ENCODE results near the gene EFCAB6.

DNA sequence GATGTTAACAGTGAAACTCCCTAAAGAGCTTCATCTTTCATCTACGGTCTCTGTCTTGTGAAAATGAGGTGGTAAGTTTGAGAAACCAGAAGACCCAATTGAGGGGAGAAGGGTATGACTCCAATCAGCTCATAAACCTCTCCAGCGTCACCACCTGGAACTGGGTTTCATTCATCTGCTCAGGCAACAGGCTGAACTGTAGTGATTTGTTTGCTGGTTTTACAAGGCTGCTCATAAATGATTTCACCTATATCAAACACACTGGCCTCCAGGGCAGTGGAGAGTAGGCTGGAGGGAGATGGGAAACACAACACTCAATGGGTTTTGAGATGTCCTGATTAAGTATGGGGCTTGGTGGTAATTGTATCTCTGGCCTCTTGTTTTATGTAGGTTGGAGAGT, 79.0 kb downstream of the EFCAB6 start:
- TF ChIP-seq, protein P1, sequence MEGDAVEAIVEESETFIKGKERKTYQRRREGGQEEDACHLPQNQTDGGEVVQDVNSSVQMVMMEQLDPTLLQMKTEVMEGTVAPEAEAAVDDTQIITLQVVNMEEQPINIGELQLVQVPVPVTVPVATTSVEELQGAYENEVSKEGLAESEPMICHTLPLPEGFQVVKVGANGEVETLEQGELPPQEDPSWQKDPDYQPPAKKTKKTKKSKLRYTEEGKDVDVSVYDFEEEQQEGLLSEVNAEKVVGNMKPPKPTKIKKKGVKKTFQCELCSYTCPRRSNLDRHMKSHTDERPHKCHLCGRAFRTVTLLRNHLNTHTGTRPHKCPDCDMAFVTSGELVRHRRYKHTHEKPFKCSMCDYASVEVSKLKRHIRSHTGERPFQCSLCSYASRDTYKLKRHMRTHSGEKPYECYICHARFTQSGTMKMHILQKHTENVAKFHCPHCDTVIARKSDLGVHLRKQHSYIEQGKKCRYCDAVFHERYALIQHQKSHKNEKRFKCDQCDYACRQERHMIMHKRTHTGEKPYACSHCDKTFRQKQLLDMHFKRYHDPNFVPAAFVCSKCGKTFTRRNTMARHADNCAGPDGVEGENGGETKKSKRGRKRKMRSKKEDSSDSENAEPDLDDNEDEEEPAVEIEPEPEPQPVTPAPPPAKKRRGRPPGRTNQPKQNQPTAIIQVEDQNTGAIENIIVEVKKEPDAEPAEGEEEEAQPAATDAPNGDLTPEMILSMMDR (IDR thresholded peaks at IDR 0.05 in 8 of 11, conservative IDR thresholded peaks at IDR 0.05 in 3 of 11): no peak
- no peak for TF ChIP-seq POLR2A (IDR thresholded peaks at IDR 0.05)
